SHP77 treated with DMSO at 0.1 percent for 48 hours (cell line): ENCODE measurements around the gene SERPINA3.

Source experiments
- DNase-seq: peaks from one replicate; lab custom pipeline; 2025; lab: John Stamatoyannopoulos, UW

The SERPINA3 gene

DNA sequence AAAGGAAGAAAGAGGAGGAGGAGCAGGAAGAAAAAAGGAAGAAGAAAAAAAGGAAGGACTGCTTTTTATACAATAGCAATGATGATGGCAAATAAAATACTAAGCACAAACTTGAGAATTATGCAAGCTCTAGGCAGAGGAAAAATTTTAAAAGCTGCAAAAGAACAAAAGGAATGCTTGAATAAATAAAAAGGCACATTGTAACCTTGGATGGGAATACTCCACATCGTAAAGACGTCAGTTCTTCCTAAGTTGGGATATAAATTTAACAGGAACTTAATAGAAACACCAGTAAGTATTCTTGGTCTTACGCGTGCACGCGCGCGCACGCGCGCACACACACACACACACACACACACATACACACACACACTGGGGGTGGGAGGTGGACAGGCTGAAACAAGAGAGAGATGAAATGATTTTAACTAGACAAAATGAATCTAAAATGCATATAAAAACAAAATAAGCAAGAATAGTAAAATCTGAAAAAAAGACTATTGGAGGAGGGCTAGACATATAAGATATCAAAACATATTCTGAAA is 43.0 kb downstream of the SERPINA3 start:
- no peak for DNase-seq

DNA sequence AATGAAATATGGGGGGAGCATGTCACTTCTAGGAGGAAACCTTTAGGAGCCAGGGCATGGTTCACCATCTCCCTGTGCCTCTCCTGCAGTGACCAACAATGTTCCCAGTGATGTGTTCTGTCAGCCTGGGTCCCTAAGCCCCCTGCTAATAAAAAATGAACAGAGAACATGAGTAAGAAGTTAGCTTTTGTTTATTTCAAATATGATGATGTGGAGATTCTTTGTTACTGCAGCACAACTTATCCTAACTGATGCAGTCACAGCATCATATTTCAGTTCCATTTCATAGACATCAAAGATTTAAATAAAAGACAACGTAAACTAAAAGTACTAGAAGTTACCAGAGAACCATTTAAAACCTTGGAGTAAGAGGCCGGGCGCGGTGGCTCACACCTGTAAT is 43.9 kb downstream of the SERPINA3 start:
- no peak for DNase-seq

DNA sequence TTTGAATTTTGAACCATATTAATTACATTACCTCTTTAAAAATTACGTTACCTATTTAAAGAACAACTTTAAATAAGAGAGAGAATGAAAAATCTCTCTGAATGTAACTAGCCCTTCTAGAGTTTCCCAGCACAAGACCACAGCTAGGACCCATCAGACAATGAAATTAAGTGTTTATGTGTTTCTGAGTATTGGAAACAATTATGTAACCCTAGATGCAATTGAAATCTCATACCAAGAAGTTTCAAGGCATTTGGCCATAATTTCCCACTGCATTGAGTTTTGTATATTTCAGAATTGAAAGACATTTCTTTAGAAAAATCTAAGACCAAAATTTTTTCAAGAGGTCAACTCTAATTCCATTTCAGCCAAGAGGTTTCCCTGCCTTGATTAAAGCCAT is 47.1 kb downstream of the SERPINA3 start:
- DNase-seq, result no peak

- no peak for DNase-seq
Observed at GRCh38 chr14:94659901-94660300, 47.7 kb downstream of the SERPINA3 start.

GRCh38 chr14:94660306-94660946 is 48.2 kb downstream of the SERPINA3 start:
- DNase-seq, result no peak

DNA sequence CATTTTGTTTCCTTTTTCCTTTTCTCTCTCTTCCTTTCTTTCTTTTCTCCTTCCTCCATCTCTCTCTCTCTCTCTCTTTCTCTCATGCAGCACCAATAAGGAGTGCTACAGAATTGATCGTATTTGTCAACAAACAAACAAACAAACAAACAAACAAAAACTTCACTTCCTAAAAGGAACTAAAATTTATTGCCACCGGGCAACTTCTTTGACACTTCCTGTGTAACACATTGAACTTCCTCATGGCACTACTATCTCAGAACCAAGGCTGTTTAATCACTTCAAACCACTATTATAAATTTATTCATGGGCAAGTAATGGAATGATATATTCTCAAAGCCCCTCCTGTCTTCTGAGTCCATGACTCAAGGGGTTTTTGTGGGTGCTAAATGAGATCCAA is 51.3 kb downstream of the SERPINA3 start:
- no peak for DNase-seq

DNA sequence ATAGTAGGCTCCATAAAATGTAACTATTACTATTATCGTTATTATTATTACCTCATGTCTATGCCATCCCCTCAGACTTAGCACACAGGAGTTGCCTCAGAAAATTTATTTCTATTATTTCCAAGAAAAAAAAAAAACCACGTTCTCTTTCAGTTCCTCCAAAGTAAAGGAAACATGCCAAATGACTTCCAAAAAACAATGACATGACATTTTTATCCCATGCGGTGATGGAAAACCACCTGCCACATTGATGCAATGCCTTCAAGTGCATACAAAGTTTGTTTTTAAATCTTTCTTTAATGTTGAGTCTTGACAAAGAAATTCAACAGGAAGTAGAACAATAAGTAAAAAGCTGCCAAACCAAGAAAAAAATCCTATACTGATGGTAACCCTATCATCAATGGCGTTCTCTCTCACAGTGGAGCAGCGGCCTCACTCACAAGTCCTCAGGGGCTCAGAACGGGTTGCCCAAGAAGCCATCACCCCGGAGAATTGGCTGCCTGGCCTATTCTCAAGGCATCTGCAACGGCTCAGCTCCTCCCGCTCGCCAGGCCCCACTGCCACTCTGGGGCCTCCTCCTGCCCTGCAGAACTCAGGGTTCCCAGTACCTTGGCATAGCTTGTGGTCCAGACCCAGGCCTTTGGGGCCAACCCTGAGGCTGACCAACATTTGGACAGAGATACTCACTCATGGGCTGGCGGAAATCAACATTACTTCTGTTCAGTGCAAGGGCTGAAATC is 51.9 kb downstream of the SERPINA3 start:
- DNase-seq, result no peak

DNA sequence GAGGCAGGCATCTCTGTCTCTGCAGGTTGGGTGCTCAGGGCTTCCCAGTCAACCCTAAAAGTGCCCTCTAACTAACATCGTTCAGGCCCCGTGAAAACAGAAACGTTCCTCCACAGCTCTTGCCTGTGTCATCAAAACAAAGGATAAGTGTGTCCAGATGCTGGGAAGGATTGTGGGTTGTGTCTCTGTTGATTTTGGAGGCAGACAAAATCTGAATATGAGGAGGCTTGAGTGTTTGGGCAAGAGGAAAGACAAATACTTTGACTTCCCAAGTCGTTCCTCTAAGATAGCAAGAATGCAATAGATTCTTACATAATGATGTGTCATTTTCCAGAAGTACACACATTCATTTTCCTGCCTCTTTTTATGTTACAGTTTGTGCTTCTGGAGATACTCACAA is 52.9 kb downstream of the SERPINA3 start:
- no peak for DNase-seq

DNA sequence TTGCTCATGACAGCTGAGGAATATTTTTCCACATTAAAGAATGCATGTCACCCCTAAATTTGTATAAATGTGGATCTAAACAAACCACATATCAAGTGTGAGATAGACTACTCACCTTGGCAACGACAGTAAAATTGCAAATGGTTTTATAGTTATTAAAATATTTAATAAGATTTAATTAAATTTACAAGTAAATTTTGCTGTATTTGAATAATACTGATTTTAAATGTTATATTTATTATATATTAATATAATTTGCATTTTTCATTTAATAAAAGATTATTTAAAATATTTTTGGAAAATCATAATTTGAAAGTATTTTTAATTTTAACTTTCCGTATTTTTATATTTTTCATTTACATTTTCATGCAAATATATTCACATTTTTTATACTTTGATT is 53.4 kb downstream of the SERPINA3 start:
- DNase-seq, result no peak

GRCh38 chr14:94670692-94671285 is 58.6 kb downstream of the SERPINA3 start:
- DNase-seq, result no peak

GRCh38 chr14:94671870-94672444 is 59.8 kb downstream of the SERPINA3 start:
- no peak for DNase-seq

- no peak for DNase-seq
Observed at GRCh38 chr14:94673071-94673470, 60.9 kb downstream of the SERPINA3 start.
